Measurements from ENCODE around the gene ASF1B.

DNA sequence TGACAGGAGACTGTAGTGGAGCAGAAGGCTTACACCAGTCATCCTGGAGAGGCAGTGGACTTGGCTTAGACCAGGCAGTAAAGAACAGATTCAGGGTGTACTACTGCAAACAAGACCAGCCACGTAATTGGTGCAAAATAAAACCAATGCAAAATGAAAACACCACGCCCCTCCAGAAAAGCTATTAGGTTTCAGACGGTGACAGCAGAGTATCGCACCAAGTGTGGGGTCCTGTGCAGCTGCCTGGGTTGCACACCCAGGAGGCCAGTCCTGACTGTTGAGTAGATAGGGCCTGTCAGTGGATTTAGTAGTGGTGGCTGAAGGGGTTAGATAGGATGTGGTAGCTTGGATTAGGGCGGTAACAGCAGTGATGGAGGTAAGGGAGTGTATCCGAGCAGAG is 13.5 kb downstream of the ASF1B start:
- TF ChIP-seq GATA2 (IDR thresholded peaks at IDR 0.05; ENCODE audit: low read depth, low read length) (no peak), GATA3 (IDR thresholded peaks at IDR 0.05; ENCODE audit: low read depth, low read length) (no peak)
